ENCODE data around the gene SLC25A29.

Gene SLC25A29

DNA sequence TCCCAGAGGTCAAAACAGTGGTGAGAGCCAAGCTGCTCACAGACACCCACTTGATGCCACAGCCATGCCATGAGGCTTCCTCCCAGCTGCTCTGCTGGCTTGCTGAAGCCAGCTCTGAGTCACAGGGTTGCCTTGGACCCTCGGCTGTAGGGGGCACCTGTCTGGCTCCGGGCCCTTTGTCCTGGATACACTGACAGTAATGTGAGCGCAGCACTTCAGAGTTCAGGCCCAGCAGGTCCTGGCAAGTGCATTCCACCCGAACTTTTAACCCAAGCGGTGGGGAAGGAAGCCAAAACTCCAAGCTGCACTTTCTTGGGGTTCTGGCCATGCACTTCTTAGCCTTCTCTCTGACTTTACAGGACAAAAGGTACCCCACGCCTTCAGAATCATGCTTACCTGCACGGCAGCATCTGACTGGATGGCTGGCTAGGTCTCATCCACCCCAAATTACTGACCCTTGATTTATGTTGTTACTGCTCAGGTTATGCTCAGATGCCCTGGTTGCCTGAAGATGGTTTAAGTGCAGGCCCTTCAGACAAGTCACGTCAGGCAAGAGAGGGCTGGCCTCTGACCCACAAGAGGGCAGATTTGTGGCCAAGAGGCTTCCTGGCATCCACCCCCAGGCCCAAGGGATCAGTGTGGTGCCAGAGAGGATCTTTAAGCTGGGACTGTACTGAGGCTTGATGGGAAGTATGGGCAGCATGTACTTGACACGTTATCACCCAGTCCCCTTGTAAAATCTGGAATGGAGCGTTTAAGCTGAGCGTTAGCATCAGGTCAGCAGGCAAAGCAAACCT lies 24.8 kb downstream of the SLC25A29 start:
- DNase-seq (ENCODE audit: low read depth in 2 of 2) = no peak

DNA sequence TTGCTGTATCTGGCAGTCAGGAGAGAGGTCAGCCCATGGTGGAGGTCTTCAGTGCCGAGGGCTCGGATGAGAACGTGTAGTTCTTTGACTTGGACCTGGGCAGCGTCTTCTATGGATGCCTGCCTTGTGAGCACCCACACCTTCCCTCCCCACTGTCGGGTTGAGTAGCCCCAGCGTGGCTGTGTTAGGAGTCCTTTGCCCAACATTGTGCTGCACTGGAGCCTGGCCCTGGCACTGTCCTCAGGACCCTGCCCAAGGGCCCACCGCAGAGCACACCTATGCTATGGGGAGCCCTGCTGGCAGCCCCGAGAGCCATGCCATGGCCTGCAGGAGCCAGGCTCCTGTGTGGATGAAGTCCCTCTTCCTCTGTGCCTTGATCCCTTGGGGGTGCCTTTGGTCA lies 26.7 kb downstream of the SLC25A29 start:
- DNase-seq (ENCODE audit: low read depth in 2 of 2) = no peak

- DNase-seq (ENCODE audit: low read depth in 2 of 2) = no peak
Observed at GRCh38 chr14:100279133-100279532, 27.1 kb downstream of the SLC25A29 start.

- no peak for DNase-seq (ENCODE audit: low read depth in 2 of 2)
Observed at GRCh38 chr14:100278702-100279101, 27.5 kb downstream of the SLC25A29 start.

DNA sequence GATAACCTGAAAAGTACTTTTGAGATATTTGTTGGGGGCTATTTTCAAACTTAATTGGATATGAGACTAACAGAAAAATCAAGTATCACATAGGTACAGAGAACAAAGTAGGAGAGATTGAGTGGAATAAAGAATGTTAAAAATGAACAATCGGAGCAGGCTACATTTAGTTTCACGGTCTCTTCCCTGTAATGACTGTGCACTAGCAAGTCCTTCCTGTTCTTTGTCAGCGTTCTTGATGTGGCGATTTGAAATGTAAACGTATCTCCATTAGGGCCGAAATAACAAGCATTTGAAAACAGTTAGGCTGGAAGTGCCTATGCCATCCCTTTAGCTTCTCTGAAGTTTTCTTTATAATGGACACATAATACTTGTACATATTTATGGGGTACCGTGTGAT lies 31.0 kb downstream of the SLC25A29 start:
- no peak for DNase-seq (ENCODE audit: low read depth in 2 of 2)

- no peak for DNase-seq (ENCODE audit: low read depth in 2 of 2)
Observed at GRCh38 chr14:100274250-100274649, 32.0 kb downstream of the SLC25A29 start.

- DNase-seq (ENCODE audit: low read depth in 2 of 2) = no peak
Observed at GRCh38 chr14:100271247-100271939, 34.9 kb downstream of the SLC25A29 start.

DNA sequence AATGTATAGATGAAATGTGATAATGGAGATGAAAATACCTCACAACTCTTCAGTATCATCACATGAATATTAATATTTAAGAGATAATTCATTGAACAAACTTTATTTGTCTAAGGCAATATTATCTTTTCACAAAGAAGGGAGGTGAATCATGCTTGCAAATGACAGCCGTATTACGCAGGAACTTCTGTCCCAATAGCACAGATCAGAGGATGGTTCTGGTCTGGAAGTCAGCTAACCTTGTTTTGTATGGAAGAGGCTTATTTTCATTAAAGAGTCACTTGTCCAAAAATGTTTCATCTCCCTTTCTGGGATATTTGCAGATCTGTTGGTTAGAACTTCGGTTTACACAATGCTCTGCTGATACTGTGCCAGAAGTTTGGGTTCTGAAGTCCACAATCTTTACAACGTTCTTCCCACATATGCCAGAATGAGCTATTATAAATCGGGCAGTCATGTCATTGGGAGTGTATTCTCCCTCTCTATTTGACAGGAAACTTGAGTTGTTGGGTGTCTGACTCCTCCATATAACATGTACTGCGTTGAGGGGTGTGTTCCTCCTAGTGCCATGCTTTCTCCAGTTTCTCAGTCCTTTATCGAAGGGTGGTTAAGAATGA lies 37.5 kb downstream of the SLC25A29 start:
- no peak for DNase-seq (ENCODE audit: low read depth in 2 of 2)

GRCh38 chr14:100267990-100268389 lies 38.3 kb downstream of the SLC25A29 start:
- no peak for DNase-seq (ENCODE audit: low read depth in 2 of 2)

DNA sequence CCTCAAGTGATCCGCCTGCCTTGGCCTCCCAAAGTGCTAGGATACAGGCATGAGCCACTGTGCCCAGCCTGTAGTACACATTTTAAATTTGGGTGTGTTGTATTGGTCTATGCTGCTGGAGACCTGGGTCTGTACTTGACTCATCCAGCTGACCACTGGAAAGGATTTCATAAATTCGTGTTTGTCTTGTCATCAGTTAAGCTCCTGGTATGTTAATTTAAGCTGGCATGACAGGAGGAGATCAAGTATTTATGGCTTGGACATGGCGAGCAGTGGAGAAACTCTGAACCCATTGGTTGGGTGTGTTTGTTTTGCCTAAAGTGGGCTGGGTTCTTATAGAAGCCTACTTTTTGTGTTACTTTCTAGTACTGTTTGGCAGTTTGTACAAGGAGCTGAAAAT lies 43.1 kb downstream of the SLC25A29 start:
- DNase-seq (ENCODE audit: low read depth in 2 of 2) = no peak

- no peak for DNase-seq (ENCODE audit: low read depth in 2 of 2)
Observed at GRCh38 chr14:100262545-100262944, 43.7 kb downstream of the SLC25A29 start.

DNA sequence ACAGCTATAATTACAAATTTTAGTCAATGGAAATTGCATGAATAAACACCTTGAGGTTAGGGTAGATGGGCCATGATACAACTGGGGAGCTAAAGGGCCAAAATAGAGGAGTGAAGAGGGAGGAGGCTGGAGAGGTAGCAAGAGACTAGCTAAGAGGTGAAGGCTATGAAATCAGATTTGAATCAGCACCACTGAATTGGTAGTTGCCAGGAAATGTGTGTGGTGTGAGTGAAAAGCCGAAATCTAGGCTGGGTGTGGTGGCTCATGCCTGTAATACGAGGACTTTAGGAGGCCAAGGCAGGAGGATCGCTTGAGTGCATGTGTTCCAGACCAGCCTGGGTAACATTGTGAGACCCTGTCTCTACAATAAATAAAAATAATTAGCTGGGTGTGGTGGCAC lies 44.6 kb downstream of the SLC25A29 start:
- no peak for DNase-seq (ENCODE audit: low read depth in 2 of 2)

- no peak for DNase-seq (ENCODE audit: low read depth in 2 of 2)
Observed at GRCh38 chr14:100256339-100256895, 49.8 kb downstream of the SLC25A29 start.

DNA sequence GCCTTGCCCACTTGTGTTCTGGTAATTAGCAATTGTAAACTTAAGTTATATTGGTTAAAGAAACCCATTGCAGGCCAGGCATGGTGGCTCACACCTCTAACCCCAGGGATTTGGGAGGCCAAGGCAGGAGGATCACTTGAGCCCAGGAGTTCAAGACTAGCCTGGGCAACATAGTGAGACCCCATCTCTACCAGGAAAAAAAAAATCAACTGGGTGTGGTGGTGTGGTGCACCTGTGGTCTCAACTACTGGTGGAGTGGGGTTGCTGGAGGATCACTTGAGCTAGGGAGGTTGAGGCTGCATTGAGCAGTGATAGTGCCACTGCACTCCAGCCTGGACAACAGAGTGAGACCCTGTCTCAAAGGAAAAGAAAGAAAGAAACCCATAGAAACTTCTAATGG lies 53.6 kb downstream of the SLC25A29 start:
- DNase-seq (ENCODE audit: low read depth in 2 of 2) = no peak

DNA sequence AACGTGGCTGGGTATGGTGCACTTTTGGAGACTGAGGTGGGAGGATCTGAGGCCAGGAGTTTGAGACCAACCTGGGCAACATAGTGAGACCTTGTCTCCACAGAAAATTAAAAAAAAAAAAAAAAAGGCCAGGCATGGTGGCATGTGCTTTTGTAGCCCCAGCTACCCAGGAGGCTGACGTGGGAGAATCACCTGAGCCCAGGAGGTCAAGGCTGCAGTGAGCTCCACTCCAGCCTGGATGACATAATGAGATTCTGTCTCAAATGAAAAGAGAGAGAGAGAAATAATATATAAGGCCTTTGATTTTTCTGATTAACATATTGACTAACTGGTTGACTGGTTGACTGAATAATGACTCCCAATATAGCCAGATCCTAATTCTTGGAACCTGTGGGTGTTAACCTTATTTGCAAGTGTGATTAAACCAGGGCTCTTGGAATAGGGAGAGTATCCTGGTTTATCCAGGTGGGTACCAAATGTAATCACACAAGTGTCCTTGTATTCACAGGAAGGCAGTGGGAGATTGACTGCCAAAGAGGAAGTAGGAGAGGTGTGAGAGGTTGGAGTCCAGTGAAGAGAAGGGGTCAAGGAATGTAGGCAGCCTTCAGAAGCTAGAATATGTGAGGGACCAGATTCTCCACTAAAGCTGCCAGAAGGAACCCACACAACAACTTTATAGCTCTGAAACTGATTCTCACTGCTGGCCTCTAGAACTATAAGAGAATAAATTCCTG lies 55.3 kb downstream of the SLC25A29 start:
- no peak for DNase-seq (ENCODE audit: low read depth in 2 of 2)

GRCh38 chr14:100246809-100247428 lies 59.3 kb downstream of the SLC25A29 start:
- no peak for DNase-seq (ENCODE audit: low read depth in 2 of 2)

GRCh38 chr14:100243020-100243419 lies 63.2 kb downstream of the SLC25A29 start:
- no peak for DNase-seq (ENCODE audit: low read depth in 2 of 2)

DNA sequence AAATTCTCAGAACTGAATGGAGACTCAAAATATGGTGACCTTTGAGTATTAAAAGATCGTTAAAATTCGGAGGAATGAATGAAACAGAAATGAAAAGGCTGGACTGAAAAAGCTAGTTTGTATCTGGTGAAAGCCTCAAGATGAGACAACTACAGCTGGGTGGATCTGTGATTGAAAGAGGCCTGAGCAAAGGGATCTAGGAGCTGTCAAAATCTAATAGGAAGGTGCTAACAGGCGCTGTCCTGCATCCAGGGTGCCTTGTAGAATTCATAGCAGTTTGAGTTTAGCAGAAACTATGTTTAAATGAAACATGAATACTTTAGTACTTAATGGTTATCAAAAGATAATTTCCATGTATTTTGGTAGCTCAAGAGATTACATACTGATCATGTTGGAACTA lies 65.0 kb downstream of the SLC25A29 start:
- no peak for DNase-seq (ENCODE audit: low read depth in 2 of 2)
